HCT116 (cell line): ENCODE results near the gene AIM2.

Source experiments
- CTCF ChIP-seq, 3 experiments: fragments of 200-600 bp in 1 of 3; sonication (generic) in 1 of 3; IDR thresholded peaks in 2 of 3; conservative IDR thresholded peaks in 1 of 3; 2 replicates each; pipeline ENCODE4 v1.5.1; 2012 to 2017; ENCODE audit warnings: low read depth in 2 of 3, low read length in 2 of 3, antibody characterized with exemption in 1 of 3, borderline replicate concordance in 1 of 3, control low read depth in 1 of 3, mild to moderate bottlenecking in 1 of 3, mixed read lengths in 1 of 3, mixed run types in 1 of 3, moderate library complexity in 1 of 3; ENCODE audit not compliant: insufficient read depth in 1 of 3
- EZH2phosphoT487 ChIP-seq: fragments of 200-600 bp; IDR thresholded peaks from 2 replicates; pipeline ENCODE4 v1.6.1; 2018; ENCODE audit warnings: antibody characterized with exemption, borderline replicate concordance
- POLR2A ChIP-seq: IDR thresholded peaks from 2 replicates; pipeline ENCODE4 v1.7.0; 2011; ENCODE audit warnings: borderline replicate concordance; ENCODE audit not compliant: insufficient read depth, insufficient read length; ENCODE audit errors: extremely low read depth
- POLR2AphosphoS5 ChIP-seq: IDR thresholded peaks from 2 replicates; pipeline ENCODE4 v1.6.1; 2011; ENCODE audit warnings: mild to moderate bottlenecking, low read depth, low read length, moderate library complexity
- ZBTB33 ChIP-seq: IDR thresholded peaks from 2 replicates; pipeline ENCODE4 v1.6.1; 2011; ENCODE audit warnings: mild to moderate bottlenecking, low read length, moderate library complexity; ENCODE audit not compliant: insufficient replicate concordance; ENCODE audit errors: extremely low read depth
- TF ChIP-seq, protein P1 (sequence below): IDR thresholded peaks from 2 replicates; pipeline ENCODE4 v1.6.1; 2012
- TF ChIP-seq, protein P2 (sequence below): IDR thresholded peaks from 2 replicates; pipeline ENCODE4 v1.6.1; 2012; ENCODE audit warnings: low read depth

DNA sequence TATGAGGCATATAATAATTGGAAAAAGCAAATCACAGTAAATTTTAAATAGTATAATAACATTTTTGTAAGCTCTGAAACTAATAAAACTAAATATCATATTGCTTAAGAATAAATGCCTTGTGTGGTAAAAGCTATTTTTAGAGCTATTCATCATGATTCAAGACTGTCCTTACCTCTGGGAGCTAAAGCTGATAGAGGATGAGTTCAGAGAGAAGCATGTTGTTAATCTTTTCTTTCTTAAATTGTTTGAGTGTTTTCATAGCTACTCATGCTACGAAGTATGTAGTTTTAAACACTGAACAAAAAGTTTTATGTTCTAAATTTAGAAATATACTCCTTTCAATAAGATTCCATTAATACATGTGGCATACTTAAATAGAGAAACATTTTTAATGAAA lies 36.4 kb downstream of the AIM2 start:
- TF ChIP-seq CTCF (IDR thresholded peaks at IDR 0.05 in 2 of 3, conservative IDR thresholded peaks at IDR 0.05 in 1 of 3; ENCODE audit: borderline replicate concordance in 1 of 3, insufficient read depth in 1 of 3, low read depth in 2 of 3, low read length in 2 of 3): no peak
- TF ChIP-seq POLR2A: no peak
- no peak for TF ChIP-seq EZH2phosphoT487
- TF ChIP-seq, protein P1, sequence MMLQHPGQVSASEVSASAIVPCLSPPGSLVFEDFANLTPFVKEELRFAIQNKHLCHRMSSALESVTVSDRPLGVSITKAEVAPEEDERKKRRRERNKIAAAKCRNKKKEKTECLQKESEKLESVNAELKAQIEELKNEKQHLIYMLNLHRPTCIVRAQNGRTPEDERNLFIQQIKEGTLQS: no peak
- TF ChIP-seq ZBTB33: no peak
- TF ChIP-seq, protein P2, sequence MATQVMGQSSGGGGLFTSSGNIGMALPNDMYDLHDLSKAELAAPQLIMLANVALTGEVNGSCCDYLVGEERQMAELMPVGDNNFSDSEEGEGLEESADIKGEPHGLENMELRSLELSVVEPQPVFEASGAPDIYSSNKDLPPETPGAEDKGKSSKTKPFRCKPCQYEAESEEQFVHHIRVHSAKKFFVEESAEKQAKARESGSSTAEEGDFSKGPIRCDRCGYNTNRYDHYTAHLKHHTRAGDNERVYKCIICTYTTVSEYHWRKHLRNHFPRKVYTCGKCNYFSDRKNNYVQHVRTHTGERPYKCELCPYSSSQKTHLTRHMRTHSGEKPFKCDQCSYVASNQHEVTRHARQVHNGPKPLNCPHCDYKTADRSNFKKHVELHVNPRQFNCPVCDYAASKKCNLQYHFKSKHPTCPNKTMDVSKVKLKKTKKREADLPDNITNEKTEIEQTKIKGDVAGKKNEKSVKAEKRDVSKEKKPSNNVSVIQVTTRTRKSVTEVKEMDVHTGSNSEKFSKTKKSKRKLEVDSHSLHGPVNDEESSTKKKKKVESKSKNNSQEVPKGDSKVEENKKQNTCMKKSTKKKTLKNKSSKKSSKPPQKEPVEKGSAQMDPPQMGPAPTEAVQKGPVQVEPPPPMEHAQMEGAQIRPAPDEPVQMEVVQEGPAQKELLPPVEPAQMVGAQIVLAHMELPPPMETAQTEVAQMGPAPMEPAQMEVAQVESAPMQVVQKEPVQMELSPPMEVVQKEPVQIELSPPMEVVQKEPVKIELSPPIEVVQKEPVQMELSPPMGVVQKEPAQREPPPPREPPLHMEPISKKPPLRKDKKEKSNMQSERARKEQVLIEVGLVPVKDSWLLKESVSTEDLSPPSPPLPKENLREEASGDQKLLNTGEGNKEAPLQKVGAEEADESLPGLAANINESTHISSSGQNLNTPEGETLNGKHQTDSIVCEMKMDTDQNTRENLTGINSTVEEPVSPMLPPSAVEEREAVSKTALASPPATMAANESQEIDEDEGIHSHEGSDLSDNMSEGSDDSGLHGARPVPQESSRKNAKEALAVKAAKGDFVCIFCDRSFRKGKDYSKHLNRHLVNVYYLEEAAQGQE: no peak
- no peak for TF ChIP-seq POLR2AphosphoS5
